Measurements from ENCODE around the gene RFX3.
"Not testable (repeated sequence)": the region's sequence is repeated elsewhere in the genome, so short reads cannot be mapped to it uniquely, and the experiment has no call there.

RFX3 gene

DNA sequence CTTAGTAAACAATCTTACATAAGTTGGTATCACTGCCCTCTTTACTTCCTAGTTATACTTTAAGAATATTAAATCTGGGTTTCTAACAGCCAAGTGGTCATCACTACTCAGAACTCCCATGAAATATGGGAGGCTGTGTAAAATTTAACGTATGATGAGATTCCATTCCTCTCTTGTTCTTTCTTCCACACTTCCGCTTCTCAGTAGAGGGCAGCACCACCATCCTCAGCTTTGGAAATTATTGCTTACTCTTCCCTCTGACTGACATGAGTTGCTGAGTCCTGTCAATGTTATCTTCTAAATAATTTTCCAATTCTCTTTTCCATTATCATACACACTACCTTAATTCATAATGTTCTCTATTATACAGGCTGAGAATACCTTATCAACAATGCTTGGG, 194.0 kb downstream of the RFX3 start:
- Histone ChIP-seq H3K27ac (no peak overlapping the region), H3K36me3 (replicated peaks) (no peaks in the 10 kb centered on the region), H3K4me3 (ENCODE audit: low read depth, low read length) (no peak overlapping the region), H3K27me3 (replicated peaks) (no peaks in the 10 kb centered on the region)
- in situ Hi-C loops (cut with HindIII; ENCODE audit: low pct_ligation_motif_present, low sequenced_read_pairs), result no loop called here
- peak; percentile 3 for DNase-seq
- TF ChIP-seq, protein P1, sequence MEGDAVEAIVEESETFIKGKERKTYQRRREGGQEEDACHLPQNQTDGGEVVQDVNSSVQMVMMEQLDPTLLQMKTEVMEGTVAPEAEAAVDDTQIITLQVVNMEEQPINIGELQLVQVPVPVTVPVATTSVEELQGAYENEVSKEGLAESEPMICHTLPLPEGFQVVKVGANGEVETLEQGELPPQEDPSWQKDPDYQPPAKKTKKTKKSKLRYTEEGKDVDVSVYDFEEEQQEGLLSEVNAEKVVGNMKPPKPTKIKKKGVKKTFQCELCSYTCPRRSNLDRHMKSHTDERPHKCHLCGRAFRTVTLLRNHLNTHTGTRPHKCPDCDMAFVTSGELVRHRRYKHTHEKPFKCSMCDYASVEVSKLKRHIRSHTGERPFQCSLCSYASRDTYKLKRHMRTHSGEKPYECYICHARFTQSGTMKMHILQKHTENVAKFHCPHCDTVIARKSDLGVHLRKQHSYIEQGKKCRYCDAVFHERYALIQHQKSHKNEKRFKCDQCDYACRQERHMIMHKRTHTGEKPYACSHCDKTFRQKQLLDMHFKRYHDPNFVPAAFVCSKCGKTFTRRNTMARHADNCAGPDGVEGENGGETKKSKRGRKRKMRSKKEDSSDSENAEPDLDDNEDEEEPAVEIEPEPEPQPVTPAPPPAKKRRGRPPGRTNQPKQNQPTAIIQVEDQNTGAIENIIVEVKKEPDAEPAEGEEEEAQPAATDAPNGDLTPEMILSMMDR (IDR thresholded peaks at IDR 0.05; ENCODE audit: low read depth, low read length, missing control alignments), result peak; percentile 58

DNA sequence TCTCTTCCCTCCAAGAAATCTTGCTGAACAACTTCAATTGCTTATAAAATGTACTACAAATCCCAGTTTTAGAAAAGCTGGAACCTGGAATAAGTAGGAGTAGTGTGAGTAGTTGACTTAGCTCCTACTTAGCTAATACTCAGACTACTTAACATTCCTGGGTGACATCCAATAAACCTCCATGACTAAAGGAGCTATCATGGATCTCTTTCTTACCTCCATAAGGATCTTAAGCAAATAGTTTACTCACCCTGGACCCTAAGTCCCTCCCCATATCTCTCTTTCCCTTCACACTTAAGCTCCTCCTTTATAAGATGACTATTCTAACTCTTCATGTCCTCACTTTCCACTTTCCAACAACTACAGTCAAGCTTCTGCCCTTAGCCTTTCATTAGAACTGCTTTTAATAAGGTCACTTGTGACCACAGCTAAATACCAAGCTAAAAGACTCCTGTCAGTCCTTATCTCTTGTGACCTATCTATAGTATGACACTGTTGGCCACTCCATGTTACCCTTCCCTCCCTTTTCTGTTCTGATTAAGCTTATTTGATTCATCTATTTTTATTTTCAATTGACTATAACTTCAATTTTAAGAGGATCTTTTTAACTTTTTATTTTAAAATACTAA, 194.9 kb downstream of the RFX3 start:
- Histone ChIP-seq H3K27ac (no peak overlapping the region), H3K27me3 (replicated peaks) (no peaks in the 10 kb centered on the region), H3K4me3 (ENCODE audit: low read depth, low read length) (no peak overlapping the region), H3K36me3 (replicated peaks) (no peaks in the 10 kb centered on the region)
- in situ Hi-C loops (cut with HindIII; ENCODE audit: low pct_ligation_motif_present, low sequenced_read_pairs), result no loop called here
- peak; percentile 7 for DNase-seq
- TF ChIP-seq, protein P1 (IDR thresholded peaks at IDR 0.05; ENCODE audit: low read depth, low read length, missing control alignments), result no peak

DNA sequence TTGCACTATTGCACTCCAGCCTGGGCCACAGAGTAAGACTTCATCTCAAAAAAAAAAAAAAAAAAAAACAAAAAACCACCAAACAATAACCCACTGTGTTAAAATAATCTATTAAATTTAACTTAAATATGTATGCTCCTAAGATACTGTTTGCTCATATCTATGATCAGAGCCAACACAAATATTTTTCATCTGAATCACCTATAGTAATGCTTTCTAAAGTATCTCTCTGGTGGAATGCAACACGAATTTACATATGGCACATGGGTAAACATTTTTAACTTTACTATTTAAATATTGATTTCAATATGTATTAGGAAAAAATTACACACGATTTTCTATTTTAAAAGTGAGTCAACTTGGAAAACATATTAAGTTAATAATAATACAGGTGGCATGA, 196.4 kb downstream of the RFX3 start:
- Histone ChIP-seq H3K27ac (no peak overlapping the region), H3K4me3 (ENCODE audit: low read depth, low read length) (no peak overlapping the region), H3K27me3 (replicated peaks) (no peaks in the 10 kb centered on the region), H3K36me3 (replicated peaks) (no peaks in the 10 kb centered on the region)
- in situ Hi-C loops (cut with HindIII; ENCODE audit: low pct_ligation_motif_present, low sequenced_read_pairs), result no loop called here
- TF ChIP-seq, protein P1 (IDR thresholded peaks at IDR 0.05; ENCODE audit: low read depth, low read length, missing control alignments), result no peak
- no peak for DNase-seq

DNA sequence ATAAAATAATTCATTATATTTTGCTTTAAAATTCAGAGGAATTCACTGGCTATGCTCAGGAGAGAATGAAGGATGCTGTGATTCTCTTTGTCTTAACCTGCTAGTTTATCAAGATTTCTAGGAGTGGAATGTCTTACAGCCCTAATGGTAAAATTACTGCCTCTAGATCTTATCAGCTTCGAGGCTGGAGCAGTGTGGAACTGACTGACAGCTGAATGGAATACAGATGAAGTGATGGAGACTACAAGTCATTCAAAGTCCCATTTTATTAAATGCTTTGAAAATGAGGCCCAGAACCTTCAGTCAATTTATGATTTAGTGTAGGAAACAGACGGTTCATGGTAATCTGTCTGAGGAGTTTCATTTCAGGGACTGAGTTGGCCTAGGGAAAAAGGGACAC, 202.1 kb downstream of the RFX3 start:
- Histone ChIP-seq H3K27me3 (replicated peaks) (no peaks in the 10 kb centered on the region), H3K27ac (no peak overlapping the region), H3K4me3 (ENCODE audit: low read depth, low read length) (no peak overlapping the region), H3K36me3 (replicated peaks) (no peaks in the 10 kb centered on the region)
- DNase-seq, result no peak
- in situ Hi-C loops (cut with HindIII; ENCODE audit: low pct_ligation_motif_present, low sequenced_read_pairs), result no loop called here
- TF ChIP-seq, protein P1 (IDR thresholded peaks at IDR 0.05; ENCODE audit: low read depth, low read length, missing control alignments), result no peak

DNA sequence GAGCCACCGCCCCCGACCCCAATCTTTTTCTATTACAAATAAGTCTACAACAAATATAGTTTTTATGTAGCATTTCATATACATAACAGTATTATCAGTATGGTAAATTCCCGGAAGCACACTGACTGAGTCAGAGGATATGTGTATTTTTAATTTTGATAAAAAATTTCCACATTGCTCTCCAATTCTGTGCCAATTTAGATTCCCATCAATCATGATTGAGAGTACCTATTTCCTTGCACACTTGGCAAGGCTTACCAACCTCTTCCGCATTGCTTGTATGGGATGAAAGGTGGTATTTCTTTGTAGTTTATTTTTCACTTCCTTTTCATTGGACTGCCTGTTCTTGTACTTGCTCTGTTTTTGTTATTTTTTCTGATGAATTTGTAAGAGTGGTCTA, 204.6 kb downstream of the RFX3 start:
- Histone ChIP-seq H3K36me3 (replicated peaks) (no peaks in the 10 kb centered on the region), H3K27ac (no peak overlapping the region), H3K27me3 (replicated peaks) (no peaks in the 10 kb centered on the region), H3K4me3 (ENCODE audit: low read depth, low read length) (no peak overlapping the region)
- in situ Hi-C loops (cut with HindIII; ENCODE audit: low pct_ligation_motif_present, low sequenced_read_pairs), result no loop called here
- no peak for DNase-seq
- TF ChIP-seq, protein P1 (IDR thresholded peaks at IDR 0.05; ENCODE audit: low read depth, low read length, missing control alignments), result no peak

DNA sequence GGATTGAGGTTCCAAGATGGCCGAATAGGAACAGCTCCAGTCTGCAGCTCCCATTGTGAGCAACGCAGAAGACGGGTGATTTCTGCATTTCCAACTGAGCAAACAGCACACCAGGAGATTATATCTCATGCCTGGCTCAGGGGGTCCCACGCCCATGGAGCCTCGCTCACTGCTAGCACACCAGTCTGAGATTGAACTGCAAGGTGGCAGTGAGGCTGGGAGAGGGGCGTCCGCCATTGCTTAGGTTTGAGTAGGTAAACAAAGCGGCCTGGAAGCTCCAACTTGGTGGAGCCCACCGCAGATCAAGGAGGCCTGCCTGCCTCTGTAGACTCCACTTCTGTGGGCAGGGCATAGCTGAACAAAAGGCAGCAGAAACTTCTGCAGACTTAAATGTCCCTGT, 213.2 kb downstream of the RFX3 start:
- in situ Hi-C loops (cut with HindIII; ENCODE audit: low pct_ligation_motif_present, low sequenced_read_pairs); H3K27me3 ChIP-seq (replicated peaks); H3K36me3 ChIP-seq (replicated peaks); H3K27ac ChIP-seq; DNase-seq; H3K4me3 ChIP-seq (ENCODE audit: low read depth, low read length): not testable (repeated sequence)

Data from brain microvascular endothelial cell (primary cell).